ENCODE results near the gene UTS2. TPM values are rescaled to one million over a fixed set of nuclear protein-coding genes. Genes with fewer than 3 reads are reported as not detected.

The UTS2 gene
- total and polyA plus RNA-seq, 2 of the 4 experiments (the other 2 are of a cell fraction): not detected

DNA sequence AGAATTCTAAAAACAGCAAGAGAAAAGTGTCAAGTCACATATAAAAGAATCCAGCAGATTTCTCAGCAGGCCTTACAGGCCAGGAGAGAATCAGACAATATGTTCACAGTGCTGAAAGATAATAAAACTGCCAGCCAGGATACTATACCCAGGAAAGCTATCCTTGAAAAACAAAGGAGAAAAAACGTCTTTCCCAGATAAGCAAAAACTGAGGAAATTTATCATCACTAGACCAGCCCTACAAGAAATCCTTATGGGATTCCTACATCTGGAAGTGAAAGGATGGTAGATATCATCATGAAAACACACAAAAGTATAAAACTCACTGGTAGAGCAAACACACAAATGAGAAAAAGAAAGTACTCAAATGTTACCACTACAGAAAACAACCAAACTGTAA is 25.2 kb upstream of the UTS2 start:
- no peaks in the 10 kb centered on the region for H3K4me1 ChIP-seq (ENCODE audit: control insufficient read depth, insufficient read depth, low read length)
- H3K9me1 ChIP-seq (ENCODE audit: insufficient read depth, low read length): no peaks in the 10 kb centered on the region
- dilution Hi-C loops (cut with HindIII; ENCODE audit: low sequenced_read_pairs, unreplicated experiment) (no loop called here), in situ Hi-C loops (cut with MboI; ENCODE audit: low sequenced_read_pairs) (no loop called here), intact Hi-C loops (cut with micrococcal nuclease) (no loop called here)
- no peak for ATAC-seq (ENCODE audit: low read depth)
- no peak overlapping the region for H3K4ac ChIP-seq (ENCODE audit: low read depth, low read length)
- no peak overlapping the region for H2AFZ ChIP-seq (replicated peaks; ENCODE audit: low read length, poor library complexity)
- no TSS peak for BruUV-seq (replicated peaks)
- H3K27me3 ChIP-seq (ENCODE audit: control insufficient read depth, insufficient read depth, low read length): peaks cover 3% of the 10 kb centered on the region
- H4K91ac ChIP-seq (ENCODE audit: insufficient read depth, low read depth, low read length): no peak overlapping the region
- H3K9me3 ChIP-seq (ENCODE audit: control insufficient read depth, insufficient read depth, low read length): peaks cover 4% of the 10 kb centered on the region
- no peak for DNase-seq
- H4K8ac ChIP-seq (ENCODE audit: low read depth in 2 of 2, low read length in 2 of 2): no peak overlapping the region
- no peaks in the 10 kb centered on the region for H3K79me1 ChIP-seq (ENCODE audit: low read depth in 1 of 2, low read length in 2 of 2)
- ChIA-PET CTCF (interaction anchor here (0.6 kb wide), 2 partner anchors 437 to 831 kb away, joined by 3 to 7 read pairs; no protein-coding TSS in a partner anchor), POLR2A (ENCODE audit: unreplicated experiment) (no interaction called here)
- no peak for TF ChIP-seq BHLHE40 (IDR thresholded peaks at IDR 0.05; ENCODE audit: low read depth, low read length)
- no peak for TF ChIP-seq SMC3 (IDR thresholded peaks at IDR 0.05; ENCODE audit: low read depth, low read length)
- TF ChIP-seq NFE2L2 (IDR thresholded peaks at IDR 0.05; ENCODE audit: low read depth, low read length): no peak
- TF ChIP-seq MAZ (IDR thresholded peaks at IDR 0.05; ENCODE audit: borderline replicate concordance, low read depth, low read length): no peak
- TF ChIP-seq, protein P1, sequence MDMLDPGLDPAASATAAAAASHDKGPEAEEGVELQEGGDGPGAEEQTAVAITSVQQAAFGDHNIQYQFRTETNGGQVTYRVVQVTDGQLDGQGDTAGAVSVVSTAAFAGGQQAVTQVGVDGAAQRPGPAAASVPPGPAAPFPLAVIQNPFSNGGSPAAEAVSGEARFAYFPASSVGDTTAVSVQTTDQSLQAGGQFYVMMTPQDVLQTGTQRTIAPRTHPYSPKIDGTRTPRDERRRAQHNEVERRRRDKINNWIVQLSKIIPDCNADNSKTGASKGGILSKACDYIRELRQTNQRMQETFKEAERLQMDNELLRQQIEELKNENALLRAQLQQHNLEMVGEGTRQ (IDR thresholded peaks at IDR 0.05; ENCODE audit: low read depth, low read length): no peak
- TF ChIP-seq CEBPB (IDR thresholded peaks at IDR 0.05; ENCODE audit: low read depth, low read length): no peak
- no peak for TF ChIP-seq CHD1 (IDR thresholded peaks at IDR 0.05; ENCODE audit: low read depth, low read length)
- TF ChIP-seq MXI1 (IDR thresholded peaks at IDR 0.05; ENCODE audit: borderline replicate concordance, low read depth, low read length): no peak
- TF ChIP-seq RAD21 (IDR thresholded peaks at IDR 0.05; ENCODE audit: low read length): no peak
- no peak for TF ChIP-seq RCOR1 (IDR thresholded peaks at IDR 0.05; ENCODE audit: insufficient replicate concordance, low read length)
- TF ChIP-seq, protein P2, sequence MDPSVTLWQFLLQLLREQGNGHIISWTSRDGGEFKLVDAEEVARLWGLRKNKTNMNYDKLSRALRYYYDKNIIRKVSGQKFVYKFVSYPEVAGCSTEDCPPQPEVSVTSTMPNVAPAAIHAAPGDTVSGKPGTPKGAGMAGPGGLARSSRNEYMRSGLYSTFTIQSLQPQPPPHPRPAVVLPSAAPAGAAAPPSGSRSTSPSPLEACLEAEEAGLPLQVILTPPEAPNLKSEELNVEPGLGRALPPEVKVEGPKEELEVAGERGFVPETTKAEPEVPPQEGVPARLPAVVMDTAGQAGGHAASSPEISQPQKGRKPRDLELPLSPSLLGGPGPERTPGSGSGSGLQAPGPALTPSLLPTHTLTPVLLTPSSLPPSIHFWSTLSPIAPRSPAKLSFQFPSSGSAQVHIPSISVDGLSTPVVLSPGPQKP (IDR thresholded peaks at IDR 0.05; ENCODE audit: borderline replicate concordance, low read depth, low read length): no peak
- TF ChIP-seq MAFK (IDR thresholded peaks at IDR 0.05; ENCODE audit: low read depth, low read length): no peak
- WGBS, 2 experiments (ENCODE audit: extremely low coverage in 2 of 2, insufficient read length in 1 of 2): no CpG with 5 or more reads among the region's 1 CpG
- H2BK120ac ChIP-seq (ENCODE audit: low read depth, low read length): no peak overlapping the region
- no peak overlapping the region for H4K5ac ChIP-seq (ENCODE audit: low read depth, low read length)
- no peak overlapping the region for H3K9ac ChIP-seq (ENCODE audit: low read depth, low read length)
- H3K23ac ChIP-seq (ENCODE audit: low read depth, low read length): no peak overlapping the region
- no peak overlapping the region for H2BK5ac ChIP-seq (ENCODE audit: low read depth, low read length, poor library complexity, severe bottlenecking)
- H3K4me2 ChIP-seq (ENCODE audit: low read depth, low read length): no peak overlapping the region
- H4K20me1 ChIP-seq (ENCODE audit: insufficient read depth, low read length): no peaks in the 10 kb centered on the region
- H3K4me3 ChIP-seq (ENCODE audit: insufficient read depth, low read depth, low read length): no peak overlapping the region
- H3K27ac ChIP-seq (ENCODE audit: insufficient read depth, low read length): no peak overlapping the region
- no peak overlapping the region for H3K56ac ChIP-seq (ENCODE audit: extremely low read depth, insufficient read depth, low read length)
- no peak overlapping the region for H2BK15ac ChIP-seq (ENCODE audit: low read depth, low read length)
- H3K14ac ChIP-seq (replicated peaks; ENCODE audit: low read depth, low read length): no peak overlapping the region
- H3K36me3 ChIP-seq (ENCODE audit: control insufficient read depth, insufficient read depth, low read length): no peaks in the 10 kb centered on the region
- no peak overlapping the region for H2AK9ac ChIP-seq (replicated peaks; ENCODE audit: low read depth, low read length, poor library complexity)
- no peak overlapping the region for H2AK5ac ChIP-seq (ENCODE audit: low read depth, low read length)
- no peak overlapping the region for H2BK20ac ChIP-seq (ENCODE audit: low read depth, low read length)
- H3K18ac ChIP-seq (ENCODE audit: low read depth, low read length): no peak overlapping the region
